Smooth muscle cell of the brain vasculature (primary cell): Measurements from ENCODE around the gene RALA.
"Not testable (repeated sequence)": the region's sequence is repeated elsewhere in the genome, so short reads cannot be mapped to it uniquely, and the experiment has no call there.

Experiments
- DNase-seq: peaks from one replicate; pipeline ENCODE4 v3.0.0-alpha.2; 2012; ENCODE audit warnings: low read depth, low spot score

Gene RALA

GRCh38 chr7:39683216-39683845, 60.0 kb downstream of the RALA start:
- no peak for DNase-seq

GRCh38 chr7:39686261-39686924, 63.0 kb downstream of the RALA start:
- no peak for DNase-seq

- DNase-seq = no peak
Measured at GRCh38 chr7:39688611-39689480, 65.5 kb downstream of the RALA start.

- no peak for DNase-seq
Measured at GRCh38 chr7:39691821-39692220, 68.4 kb downstream of the RALA start.

GRCh38 chr7:39693086-39693485, 69.7 kb downstream of the RALA start:
- DNase-seq = not testable (repeated sequence)

- no peak for DNase-seq
Measured at GRCh38 chr7:39693812-39694211, 70.4 kb downstream of the RALA start.

- DNase-seq = no peak
Measured at GRCh38 chr7:39695852-39696586, 72.6 kb downstream of the RALA start.

- no peak for DNase-seq
Measured at GRCh38 chr7:39696631-39697030, 73.3 kb downstream of the RALA start.

- no peak for DNase-seq
Measured at GRCh38 chr7:39697483-39697882, 74.1 kb downstream of the RALA start.

GRCh38 chr7:39700165-39700564, 76.8 kb downstream of the RALA start:
- DNase-seq = no peak

- no peak for DNase-seq
Measured at GRCh38 chr7:39700932-39701331, 77.6 kb downstream of the RALA start.

- DNase-seq = no peak
Measured at GRCh38 chr7:39702133-39702532, 78.8 kb downstream of the RALA start.

- no peak for DNase-seq
Measured at GRCh38 chr7:39703144-39703543, 79.8 kb downstream of the RALA start.

- no peak for DNase-seq
Measured at GRCh38 chr7:39709029-39709428, 85.7 kb downstream of the RALA start.

GRCh38 chr7:39709768-39710311, 86.5 kb downstream of the RALA start:
- DNase-seq = no peak

GRCh38 chr7:39712751-39713150, 89.4 kb downstream of the RALA start:
- DNase-seq = no peak

GRCh38 chr7:39714447-39715091, 91.2 kb downstream of the RALA start:
- DNase-seq = no peak

GRCh38 chr7:39720586-39720985, 97.2 kb downstream of the RALA start:
- DNase-seq = no peak

GRCh38 chr7:39721345-39721744, 98.0 kb downstream of the RALA start:
- no peak for DNase-seq

GRCh38 chr7:39721919-39722597, 98.7 kb downstream of the RALA start:
- no peak for DNase-seq
